ENCODE results near the gene C5orf58.

DNA sequence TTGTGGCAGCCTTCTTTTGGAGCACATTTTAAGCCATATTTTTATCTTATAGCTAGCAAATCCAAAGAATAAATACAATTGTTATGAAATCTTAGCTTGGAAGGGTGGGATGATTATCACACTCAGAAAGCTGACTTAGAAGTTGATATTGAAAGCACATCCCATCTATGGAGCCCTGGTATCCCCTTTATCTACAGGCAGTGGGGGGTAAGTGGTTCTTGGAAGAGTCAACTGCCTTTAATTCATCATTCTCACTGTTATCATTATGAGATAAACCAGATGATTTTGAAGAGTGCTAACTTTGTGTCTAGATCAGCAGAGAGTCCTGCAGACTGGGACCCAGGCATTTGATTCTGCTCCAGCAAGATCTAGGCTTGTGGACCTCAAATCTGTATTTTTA, 61.8 kb downstream of the C5orf58 start:
- no peak for TF ChIP-seq RAD51 (IDR thresholded peaks at IDR 0.05; ENCODE audit: borderline replicate concordance, low read depth)
- no peak for TF ChIP-seq PHB2 (IDR thresholded peaks at IDR 0.05; ENCODE audit: low read depth)
- TF ChIP-seq, protein P1, sequence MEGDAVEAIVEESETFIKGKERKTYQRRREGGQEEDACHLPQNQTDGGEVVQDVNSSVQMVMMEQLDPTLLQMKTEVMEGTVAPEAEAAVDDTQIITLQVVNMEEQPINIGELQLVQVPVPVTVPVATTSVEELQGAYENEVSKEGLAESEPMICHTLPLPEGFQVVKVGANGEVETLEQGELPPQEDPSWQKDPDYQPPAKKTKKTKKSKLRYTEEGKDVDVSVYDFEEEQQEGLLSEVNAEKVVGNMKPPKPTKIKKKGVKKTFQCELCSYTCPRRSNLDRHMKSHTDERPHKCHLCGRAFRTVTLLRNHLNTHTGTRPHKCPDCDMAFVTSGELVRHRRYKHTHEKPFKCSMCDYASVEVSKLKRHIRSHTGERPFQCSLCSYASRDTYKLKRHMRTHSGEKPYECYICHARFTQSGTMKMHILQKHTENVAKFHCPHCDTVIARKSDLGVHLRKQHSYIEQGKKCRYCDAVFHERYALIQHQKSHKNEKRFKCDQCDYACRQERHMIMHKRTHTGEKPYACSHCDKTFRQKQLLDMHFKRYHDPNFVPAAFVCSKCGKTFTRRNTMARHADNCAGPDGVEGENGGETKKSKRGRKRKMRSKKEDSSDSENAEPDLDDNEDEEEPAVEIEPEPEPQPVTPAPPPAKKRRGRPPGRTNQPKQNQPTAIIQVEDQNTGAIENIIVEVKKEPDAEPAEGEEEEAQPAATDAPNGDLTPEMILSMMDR (IDR thresholded peaks at IDR 0.05 in 2 of 3, conservative IDR thresholded peaks at IDR 0.05 in 1 of 3; ENCODE audit: insufficient read depth in 2 of 3, low read depth in 1 of 3, low read length in 3 of 3) = no peak
- TF ChIP-seq, protein P2, sequence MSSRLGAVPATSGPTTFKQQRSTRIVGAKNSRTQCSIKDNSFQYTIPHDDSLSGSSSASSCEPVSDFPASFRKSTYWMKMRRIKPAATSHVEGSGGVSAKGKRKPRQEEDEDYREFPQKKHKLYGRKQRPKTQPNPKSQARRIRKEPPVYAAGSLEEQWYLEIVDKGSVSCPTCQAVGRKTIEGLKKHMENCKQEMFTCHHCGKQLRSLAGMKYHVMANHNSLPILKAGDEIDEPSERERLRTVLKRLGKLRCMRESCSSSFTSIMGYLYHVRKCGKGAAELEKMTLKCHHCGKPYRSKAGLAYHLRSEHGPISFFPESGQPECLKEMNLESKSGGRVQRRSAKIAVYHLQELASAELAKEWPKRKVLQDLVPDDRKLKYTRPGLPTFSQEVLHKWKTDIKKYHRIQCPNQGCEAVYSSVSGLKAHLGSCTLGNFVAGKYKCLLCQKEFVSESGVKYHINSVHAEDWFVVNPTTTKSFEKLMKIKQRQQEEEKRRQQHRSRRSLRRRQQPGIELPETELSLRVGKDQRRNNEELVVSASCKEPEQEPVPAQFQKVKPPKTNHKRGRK (tag; IDR thresholded peaks at IDR 0.05) = no peak
- TF ChIP-seq JUND (IDR thresholded peaks at IDR 0.05; ENCODE audit: borderline replicate concordance, low read depth, low read length) = no peak
- TF ChIP-seq JUND (tag; IDR thresholded peaks at IDR 0.05; ENCODE audit: borderline replicate concordance, low read depth, low read length) = no peak
- TF ChIP-seq, protein P3, sequence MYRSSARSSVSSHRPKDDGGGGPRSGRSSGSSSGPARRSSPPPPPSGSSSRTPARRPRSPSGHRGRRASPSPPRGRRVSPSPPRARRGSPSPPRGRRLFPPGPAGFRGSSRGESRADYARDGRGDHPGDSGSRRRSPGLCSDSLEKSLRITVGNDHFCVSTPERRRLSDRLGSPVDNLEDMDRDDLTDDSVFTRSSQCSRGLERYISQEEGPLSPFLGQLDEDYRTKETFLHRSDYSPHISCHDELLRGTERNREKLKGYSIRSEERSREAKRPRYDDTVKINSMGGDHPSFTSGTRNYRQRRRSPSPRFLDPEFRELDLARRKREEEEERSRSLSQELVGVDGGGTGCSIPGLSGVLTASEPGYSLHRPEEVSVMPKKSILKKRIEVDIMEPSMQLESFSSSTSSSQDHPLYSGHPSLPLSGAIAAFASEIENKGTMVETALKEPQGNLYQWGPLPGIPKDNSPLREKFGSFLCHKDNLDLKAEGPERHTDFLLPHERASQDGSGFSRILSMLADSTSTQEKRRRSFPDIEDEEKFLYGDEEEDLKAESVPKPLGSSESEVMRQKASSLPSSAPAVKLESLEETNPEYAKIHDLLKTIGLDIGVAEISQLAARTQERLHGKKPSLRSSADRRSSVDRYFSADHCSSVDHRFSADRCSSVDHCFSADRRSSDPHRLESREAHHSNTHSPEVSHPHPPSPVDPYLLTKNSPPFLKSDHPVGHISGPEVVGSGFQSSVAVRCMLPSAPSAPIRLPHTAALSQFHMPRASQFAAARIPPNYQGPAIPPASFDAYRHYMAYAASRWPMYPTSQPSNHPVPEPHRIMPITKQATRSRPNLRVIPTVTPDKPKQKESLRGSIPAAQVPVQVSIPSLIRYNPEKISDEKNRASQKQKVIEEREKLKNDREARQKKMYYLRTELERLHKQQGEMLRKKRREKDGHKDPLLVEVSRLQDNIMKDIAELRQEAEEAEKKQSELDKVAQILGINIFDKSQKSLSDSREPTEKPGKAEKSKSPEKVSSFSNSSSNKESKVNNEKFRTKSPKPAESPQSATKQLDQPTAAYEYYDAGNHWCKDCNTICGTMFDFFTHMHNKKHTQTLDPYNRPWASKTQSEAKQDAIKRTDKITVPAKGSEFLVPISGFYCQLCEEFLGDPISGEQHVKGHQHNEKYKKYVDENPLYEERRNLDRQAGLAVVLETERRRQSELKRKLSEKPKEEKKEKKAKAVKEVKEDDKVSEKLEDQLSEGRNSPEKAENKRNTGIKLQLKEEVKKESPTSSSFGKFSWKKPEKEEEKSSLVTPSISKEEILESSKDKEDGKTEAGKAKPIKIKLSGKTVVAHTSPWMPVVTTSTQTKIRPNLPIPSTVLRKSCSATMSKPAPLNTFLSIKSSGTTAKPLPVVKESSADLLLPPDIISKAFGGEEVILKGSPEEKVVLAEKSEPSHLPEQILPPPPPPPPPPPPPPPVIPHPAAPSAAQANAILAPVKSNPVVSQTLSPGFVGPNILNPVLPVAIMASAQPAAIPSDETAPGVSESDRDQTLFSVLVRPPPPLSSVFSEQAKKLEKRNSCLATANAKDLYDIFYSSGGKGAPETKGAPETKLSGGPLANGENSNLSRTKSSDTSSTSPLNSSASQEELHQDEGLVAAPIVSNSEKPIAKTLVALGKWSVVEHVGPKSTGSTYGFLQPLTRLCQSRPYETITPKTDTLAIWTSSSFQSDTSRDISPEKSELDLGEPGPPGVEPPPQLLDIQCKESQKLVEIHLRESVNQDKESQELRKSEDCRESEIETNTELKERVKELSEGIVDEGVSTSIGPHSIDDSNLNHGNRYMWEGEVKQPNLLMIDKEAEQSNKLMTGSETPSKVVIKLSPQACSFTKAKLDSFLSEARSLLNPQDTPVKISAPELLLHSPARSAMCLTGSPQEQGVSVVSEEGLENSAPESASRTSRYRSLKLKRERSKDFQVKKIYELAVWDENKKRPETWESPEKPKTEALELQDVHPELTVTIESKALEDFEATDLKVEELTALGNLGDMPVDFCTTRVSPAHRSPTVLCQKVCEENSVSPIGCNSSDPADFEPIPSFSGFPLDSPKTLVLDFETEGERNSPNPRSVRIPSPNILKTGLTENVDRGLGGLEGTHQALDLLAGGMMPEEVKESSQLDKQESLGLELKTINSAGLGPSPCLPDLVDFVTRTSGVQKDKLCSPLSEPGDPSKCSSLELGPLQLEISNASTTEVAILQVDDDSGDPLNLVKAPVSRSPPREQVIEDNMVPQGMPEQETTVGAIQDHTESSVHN (IDR thresholded peaks at IDR 0.05; ENCODE audit: borderline replicate concordance in 1 of 2, low read depth in 1 of 2) = no peak
- no peak for TF ChIP-seq CSDE1 (IDR thresholded peaks at IDR 0.05)
- TF ChIP-seq SIRT6 (IDR thresholded peaks at IDR 0.05; ENCODE audit: low read depth, low read length) = no peak
